GM23248 (cell line): ENCODE data around the gene C14orf119. TPM values are rescaled to one million over a fixed set of nuclear protein-coding genes. Genes with fewer than 3 reads are reported as not detected.
"Not testable (repeated sequence)": the region's sequence is repeated elsewhere in the genome, so short reads cannot be mapped to it uniquely, and the experiment has no call there.

ENCODE experiments used
- DNase-seq: peaks from one replicate; pipeline ENCODE4 v3.0.0-alpha.2; 2015
- H2AFZ ChIP-seq: fragments of 200-600 bp; sonication (generic); 2 replicates; pipeline ENCODE4 v1.6.1; 2016; ENCODE audit warnings: antibody characterized with exemption
- H3F3A ChIP-seq: fragments of 200-600 bp; sonication (generic); 2 replicates; pipeline ENCODE4 v1.6.1; 2016; ENCODE audit warnings: mild to moderate bottlenecking, antibody characterized with exemption, mixed run types; ENCODE audit not compliant: insufficient read depth
- H3K27ac ChIP-seq: fragments of 200-600 bp; sonication (generic); 2 replicates; pipeline ENCODE4 v1.5.1; 2016; ENCODE audit warnings: mild to moderate bottlenecking
- H3K27me3 ChIP-seq: fragments of 200-600 bp; sonication (generic); replicated peaks from 2 replicates; pipeline ENCODE4 v1.6.1; 2016; ENCODE audit warnings: mild to moderate bottlenecking; ENCODE audit not compliant: insufficient read depth
- H3K36me3 ChIP-seq: fragments of 200-600 bp; sonication (generic); 2 replicates; pipeline ENCODE4 v1.6.1; 2016; ENCODE audit warnings: low read depth, mild to moderate bottlenecking
- H3K4me1 ChIP-seq: fragments of 200-600 bp; sonication (generic); 2 replicates; pipeline ENCODE4 v1.6.1; 2016; ENCODE audit warnings: mild to moderate bottlenecking; ENCODE audit not compliant: insufficient read depth
- H3K4me2 ChIP-seq: fragments of 200-600 bp; sonication (generic); one replicate; pipeline ENCODE4 v1.6.1; 2016; ENCODE audit warnings: mild to moderate bottlenecking; ENCODE audit not compliant: unreplicated experiment
- H3K4me3 ChIP-seq: fragments of 200-600 bp; sonication (generic); 2 replicates; pipeline ENCODE4 v1.5.1; 2016; ENCODE audit warnings: mild to moderate bottlenecking
- H3K79me2 ChIP-seq: fragments of 200-600 bp; sonication (generic); 2 replicates; pipeline ENCODE4 v1.6.1; 2016; ENCODE audit warnings: mild to moderate bottlenecking; ENCODE audit not compliant: insufficient read depth
- H3K9ac ChIP-seq: fragments of 200-600 bp; sonication (generic); 2 replicates; pipeline ENCODE4 v1.6.1; 2016; ENCODE audit warnings: mild to moderate bottlenecking
- H3K9me2 ChIP-seq: fragments of 200-600 bp; sonication (generic); 2 replicates; pipeline ENCODE4 v1.6.1; 2016; ENCODE audit warnings: mixed run types, mild to moderate bottlenecking, moderate library complexity; ENCODE audit not compliant: insufficient read depth
- H3K9me3 ChIP-seq: fragments of 200-600 bp; sonication (generic); one replicate; pipeline ENCODE4 v1.6.1; 2017; ENCODE audit warnings: low read depth
- H4K20me1 ChIP-seq: fragments of 200-600 bp; sonication (generic); 2 replicates; pipeline ENCODE4 v1.6.0; 2016; ENCODE audit not compliant: insufficient read depth
- EZH2 ChIP-seq: fragments of 200-600 bp; sonication (generic); IDR thresholded peaks from 2 replicates; pipeline ENCODE4 v1.6.1; 2018; ENCODE audit warnings: antibody characterized with exemption, mild to moderate bottlenecking; ENCODE audit not compliant: insufficient read depth, poor library complexity, severe bottlenecking
- EZH2phosphoT487 ChIP-seq: fragments of 200-600 bp; sonication (generic); IDR thresholded peaks from 2 replicates; pipeline ENCODE4 v1.6.1; 2018; ENCODE audit warnings: antibody characterized with exemption, moderate library complexity, mild to moderate bottlenecking, low read depth; ENCODE audit not compliant: insufficient read depth
- WGBS, 2 experiments: methylation state at CpG; one replicate each; pipeline ENCODE4 v1.1.6; 2015 to 2017; ENCODE audit warnings: low lambda C conversion rate in 2 of 2, low coverage in 1 of 2; ENCODE audit errors: missing lambda C conversion rate in 2 of 2; 5-methylcytosine and 5-hydroxymethylcytosine counted together
- in situ Hi-C: fragments of 300-500 bp; cut with MboI; formaldehyde crosslinking; loops from 2 replicates; pipeline ENCODE4 v1.15.0; 2020
- polyA plus RNA-seq: library from polyadenylated mRNA; unstranded; fragments of >200 nt; fragmentation: Nextera tagmentation; extraction: Ambion mirVana; gene quantifications from 2 replicates; pipeline ENCODE4 v1.2.1, GENCODE V29; 2016
- total RNA-seq: library from RNA; depleted of rRNA; stranded (reverse); fragments of >200 nt; shearing (Covaris generic); gene quantifications from 2 replicates; pipeline ENCODE4 v1.2.3, GENCODE V29; 2014

The C14orf119 gene
- total and polyA plus RNA-seq, 2 experiments from 2014 or later = 48.7 to 166 TPM

- DNase-seq = no peak
- H4K20me1 ChIP-seq = no peaks in the 10 kb centered on the region
- H3K9me3 ChIP-seq = no peaks in the 10 kb centered on the region
- no peak overlapping the region for H3K4me3 ChIP-seq
- in situ Hi-C loops = no loop called here
- TF ChIP-seq EZH2phosphoT487 (no peak), EZH2 (no peak)
- no peaks in the 10 kb centered on the region; the same call in 1 of the 2 replicates for H3F3A ChIP-seq
- H3K9ac ChIP-seq = no peak overlapping the region
- H3K27me3 ChIP-seq = no peaks in the 10 kb centered on the region
- no peaks in the 10 kb centered on the region for H3K36me3 ChIP-seq
- no peaks in the 10 kb centered on the region for H3K9me2 ChIP-seq
- no peaks in the 10 kb centered on the region for H3K79me2 ChIP-seq
- 0 out of 2 replicates have a peak, but pooled peaks cover 4% of the 10 kb centered on the region for H3K4me1 ChIP-seq
- H3K27ac ChIP-seq = no peak overlapping the region
- H2AFZ ChIP-seq = no peak overlapping the region
- H3K4me2 ChIP-seq = no peak overlapping the region
Observed at GRCh38 chr14:23106747-23107045, 11.4 kb downstream of the C14orf119 start.

- H3K9ac ChIP-seq, in situ Hi-C loops, H3K27me3 ChIP-seq, H3K36me3 ChIP-seq, H2AFZ ChIP-seq, DNase-seq, H3K79me2 ChIP-seq, H3F3A ChIP-seq, H3K9me2 ChIP-seq, H4K20me1 ChIP-seq, H3K4me3 ChIP-seq, H3K9me3 ChIP-seq, H3K27ac ChIP-seq, H3K4me2 ChIP-seq, H3K4me1 ChIP-seq: not testable (repeated sequence)
- WGBS, 2 experiments = 65 to 87% methylated on average over 3 to 4 of the region's 5 CpGs
Observed at GRCh38 chr14:23107620-23108019, 12.3 kb downstream of the C14orf119 start.

- H3K4me2 ChIP-seq, H3K9me3 ChIP-seq, H3K9me2 ChIP-seq, H3K9ac ChIP-seq, H3K36me3 ChIP-seq, H3K27me3 ChIP-seq, H3K79me2 ChIP-seq, H2AFZ ChIP-seq, H4K20me1 ChIP-seq, H3F3A ChIP-seq, H3K4me3 ChIP-seq, H3K27ac ChIP-seq, DNase-seq, in situ Hi-C loops: not testable (repeated sequence)
- peaks cover 10% of the 10 kb centered on the region for H3K4me1 ChIP-seq
- WGBS, 2 experiments = 88 to 95% methylated on average over 12 to 24 of the region's 24 CpGs
Observed at GRCh38 chr14:23108169-23108568, 12.9 kb downstream of the C14orf119 start.

- Histone ChIP-seq H3F3A (peaks cover 9% of the 10 kb centered on the region), H3K27me3 (no peaks in the 10 kb centered on the region), H3K9ac (no peak overlapping the region), H3K4me3 (no peak overlapping the region), H3K27ac (no peak overlapping the region), H3K4me2 (no peak overlapping the region), H3K36me3 (no peaks in the 10 kb centered on the region), H3K4me1 (peaks cover 24% of the 10 kb centered on the region), H3K79me2 (no peaks in the 10 kb centered on the region), H4K20me1 (no peaks in the 10 kb centered on the region), H3K9me3 (no peaks in the 10 kb centered on the region), H2AFZ (no peak overlapping the region), H3K9me2 (no peaks in the 10 kb centered on the region)
- WGBS, 2 experiments = 97 to 100% methylated on average over 1 of the region's 1 CpG
- in situ Hi-C loops = no loop called here
- TF ChIP-seq EZH2phosphoT487 = no peak
- no peak for TF ChIP-seq EZH2
- DNase-seq = no peak
Observed at GRCh38 chr14:23109769-23110168, 14.5 kb downstream of the C14orf119 start.

GRCh38 chr14:23110579-23111365, 15.5 kb downstream of the C14orf119 start:
- no peak overlapping the region for H3K4me2 ChIP-seq
- H3K79me2 ChIP-seq = no peaks in the 10 kb centered on the region
- H2AFZ ChIP-seq = no peak overlapping the region
- no peaks in the 10 kb centered on the region for H3K27me3 ChIP-seq
- no peak for DNase-seq
- no peaks in the 10 kb centered on the region for H3K36me3 ChIP-seq
- H3K4me1 ChIP-seq = peaks cover 30% of the 10 kb centered on the region
- in situ Hi-C loops = no loop called here
- no peaks in the 10 kb centered on the region for H4K20me1 ChIP-seq
- no peak overlapping the region for H3K27ac ChIP-seq
- no peak overlapping the region for H3K4me3 ChIP-seq
- no peak for TF ChIP-seq EZH2
- no peak for TF ChIP-seq EZH2phosphoT487
- H3K9me2 ChIP-seq = no peaks in the 10 kb centered on the region
- no peak overlapping the region for H3K9ac ChIP-seq
- H3K9me3 ChIP-seq = no peaks in the 10 kb centered on the region
- WGBS, 2 experiments = 60 to 70% methylated on average over 5 of the region's 5 CpGs
- peaks cover 9% of the 10 kb centered on the region for H3F3A ChIP-seq
